ENCODE data around the gene ZNF335. TPM values are rescaled to one million over a fixed set of nuclear protein-coding genes. Genes with fewer than 3 reads are reported as not detected.

ZNF335 gene
- total and polyA plus RNA-seq, 2 of the 8 experiments (the other 6 are each of a cell fraction or from before 2014, with no cell fraction given), result 12.4 to 14.6 TPM

DNA sequence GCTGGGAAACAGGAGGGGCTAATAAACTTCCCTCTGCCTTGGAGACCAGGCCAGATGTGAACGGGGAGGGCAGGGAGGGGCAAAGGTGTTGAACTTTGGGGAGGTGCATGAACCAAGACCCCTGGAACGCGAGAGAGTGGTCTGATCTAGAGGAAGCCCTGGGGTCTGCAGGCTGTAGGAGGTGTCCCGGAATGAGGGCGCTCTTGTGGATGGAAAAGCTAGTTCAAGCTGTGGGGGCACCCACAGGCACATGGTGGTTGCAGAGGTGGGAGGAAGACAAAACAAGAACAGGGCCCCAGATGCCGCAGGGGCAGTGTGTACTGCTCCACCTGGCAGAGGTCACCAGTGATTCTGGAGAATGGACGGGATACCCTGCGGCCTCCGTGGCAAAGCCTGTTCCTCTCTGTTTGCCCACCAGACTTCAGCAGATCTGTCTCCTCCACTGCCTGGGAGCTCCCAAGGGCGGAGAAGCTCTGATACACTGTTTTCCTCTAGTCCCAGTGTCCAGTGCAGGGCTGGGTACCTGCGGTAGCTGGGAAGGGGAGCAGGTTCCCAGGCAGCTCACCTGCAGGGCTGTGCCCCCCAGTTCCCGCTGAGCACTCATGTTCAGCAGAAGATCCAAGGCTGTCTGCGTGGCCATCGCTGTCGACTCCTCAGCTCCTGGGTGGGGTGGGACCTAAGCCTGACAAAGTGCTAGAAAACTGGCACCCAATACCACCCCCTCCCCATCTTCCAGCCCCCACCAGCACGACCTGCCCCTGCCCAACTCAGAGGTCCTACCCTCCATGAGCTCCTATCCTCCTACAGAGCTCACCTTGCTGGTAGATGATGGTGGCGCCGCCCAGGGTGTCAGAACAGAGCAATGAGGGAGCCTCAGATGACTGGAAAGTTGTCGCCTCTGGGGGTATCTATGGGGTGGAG is 14.7 kb downstream of the ZNF335 start:
- Histone ChIP-seq H2BK15ac (ENCODE audit: low read length) (no peak overlapping the region), H3K27ac (ENCODE audit: low read depth, low read length) (no peak overlapping the region), H3K9ac (replicated peaks in 1 of 4; ENCODE audit: extremely low read depth in 1 of 4, low read depth in 3 of 4, low read length in 3 of 4) (no peak overlapping the region), H3K4ac (replicated peaks; ENCODE audit: insufficient read length, low read depth, low read length) (no peak overlapping the region), H2BK120ac (replicated peaks; ENCODE audit: low read depth, low read length) (no peak overlapping the region), H3K4me3 (ENCODE audit: extremely low read depth in 1 of 4, insufficient read depth in 2 of 4, low read depth in 3 of 4, low read length in 4 of 4) (no peak overlapping the region), H3K23me2 (ENCODE audit: low read depth, low read length) (no peaks in the 10 kb centered on the region), H2BK5ac (ENCODE audit: low read depth, low read length) (no peak overlapping the region), H4K8ac (ENCODE audit: extremely low read depth, insufficient read depth, low read length) (no peak overlapping the region), H3K4me2 (ENCODE audit: insufficient read depth in 1 of 2, low read depth in 2 of 2, low read length in 2 of 2) (no peak overlapping the region), H4K5ac (ENCODE audit: insufficient read length, low read depth, low read length) (no peak overlapping the region), H3K27me3 (replicated peaks in 1 of 4; ENCODE audit: control insufficient read depth in 3 of 4, extremely low read depth in 1 of 4, insufficient read depth in 3 of 4, low read length in 3 of 4) (no peaks in the 10 kb centered on the region), H3K36me3 (ENCODE audit: control insufficient read depth in 2 of 4, insufficient read depth in 4 of 4, low read length in 3 of 4) (peaks cover 10 to 38% (median 29%) of the 10 kb centered on the region in 4 experiments), H2AFZ (ENCODE audit: low read length) (no peak overlapping the region), H3K79me1 (ENCODE audit: low read depth, low read length) (peaks cover 2% of the 10 kb centered on the region; the same call in 1 of the 2 replicates), H3K14ac (ENCODE audit: insufficient read length) (no peak overlapping the region), H4K20me1 (replicated peaks in 1 of 2; ENCODE audit: control insufficient read depth in 1 of 2, insufficient read depth in 2 of 2, low read length in 2 of 2) (peaks cover 0 to 1% of the 10 kb centered on the region in 2 experiments), H3K79me2 (ENCODE audit: control insufficient read depth in 1 of 2, insufficient read depth in 2 of 2, low read length in 2 of 2) (no peaks in the 10 kb centered on the region), H2BK20ac (ENCODE audit: low read length) (no peak overlapping the region), H3K56ac (replicated peaks; ENCODE audit: insufficient read length, low read depth, low read length) (no peak overlapping the region), H3K4me1 (replicated peaks in 1 of 4; ENCODE audit: control insufficient read depth in 3 of 4, insufficient read depth in 4 of 4, low read length in 3 of 4) (no peaks in the 10 kb centered on the region), H3K9me3 (ENCODE audit: insufficient read depth in 2 of 2, low read depth in 1 of 2, low read length in 1 of 2) (no peaks in the 10 kb centered on the region), H4K91ac (replicated peaks; ENCODE audit: insufficient read length, low read length) (no peak overlapping the region), H3K23ac (ENCODE audit: insufficient read length) (no peak overlapping the region), H2AK5ac (ENCODE audit: low read depth, low read length) (no peak overlapping the region), H2BK12ac (ENCODE audit: low read depth, low read length) (no peak overlapping the region), H3K18ac (ENCODE audit: extremely low read depth, low read length) (no peak overlapping the region)
- ChIA-PET POLR2A (ENCODE audit: partially characterized antibody) (interaction anchor here (1.1 to 16.7 kb wide), 6 partner anchors 9 to 73 kb away, joined by 4 to 238 read pairs (median 10); partner anchors contain the start of genes PCIF1 and ZNF335), CTCF (ENCODE audit: partially characterized antibody) (interaction anchor here (0.8 to 9.7 kb wide), 6 partner anchors 11 to 90 kb away, joined by 3 to 82 read pairs (median 4); partner anchors contain the start of gene ZNF335)
- DNase-seq (ENCODE audit: low read depth in 1 of 2, low spot score in 2 of 2) (no peak), FAIRE-seq (no peak)
- 93% methylated on average over 18 of the region's 19 CpGs; no CpG with 5 or more reads in 1 of the 2 experiments for WGBS, 2 experiments (ENCODE audit: extremely low coverage in 1 of 2, insufficient coverage in 1 of 2, insufficient read length in 1 of 2, insufficient replicate concordance in 2 of 2, low coverage in 1 of 2, low lambda C conversion rate in 2 of 2, missing lambda C conversion rate in 1 of 2)
- TF ChIP-seq RFX5 (IDR thresholded peaks at IDR 0.05; ENCODE audit: borderline replicate concordance, low read depth, low read length) (no peak), TBP (IDR thresholded peaks at IDR 0.05; ENCODE audit: low read depth, low read length) (no peak), RNF2 (IDR thresholded peaks at IDR 0.05; ENCODE audit: borderline replicate concordance, low read depth, low read length, missing control alignments, poor library complexity, severe bottlenecking) (no peak), EGR1 (IDR thresholded peaks at IDR 0.05; ENCODE audit: borderline replicate concordance, low read depth, low read length) (no peak)
- TF ChIP-seq, protein P1, sequence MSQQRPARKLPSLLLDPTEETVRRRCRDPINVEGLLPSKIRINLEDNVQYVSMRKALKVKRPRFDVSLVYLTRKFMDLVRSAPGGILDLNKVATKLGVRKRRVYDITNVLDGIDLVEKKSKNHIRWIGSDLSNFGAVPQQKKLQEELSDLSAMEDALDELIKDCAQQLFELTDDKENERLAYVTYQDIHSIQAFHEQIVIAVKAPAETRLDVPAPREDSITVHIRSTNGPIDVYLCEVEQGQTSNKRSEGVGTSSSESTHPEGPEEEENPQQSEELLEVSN (IDR thresholded peaks at IDR 0.05), result no peak

All from H1 (cell line).